Activated CD4-positive, alpha-beta T cell treated with anti-CD3 and anti-CD28 coated beads, Interleukin-2, amount 50 U/mL, for 16 hours (primary cell): ENCODE results near the gene DOC2A.

Source experiments
- DNase-seq: peaks from one replicate; pipeline ENCODE4 v3.0.0-alpha.2; 2020

The DOC2A gene

DNA sequence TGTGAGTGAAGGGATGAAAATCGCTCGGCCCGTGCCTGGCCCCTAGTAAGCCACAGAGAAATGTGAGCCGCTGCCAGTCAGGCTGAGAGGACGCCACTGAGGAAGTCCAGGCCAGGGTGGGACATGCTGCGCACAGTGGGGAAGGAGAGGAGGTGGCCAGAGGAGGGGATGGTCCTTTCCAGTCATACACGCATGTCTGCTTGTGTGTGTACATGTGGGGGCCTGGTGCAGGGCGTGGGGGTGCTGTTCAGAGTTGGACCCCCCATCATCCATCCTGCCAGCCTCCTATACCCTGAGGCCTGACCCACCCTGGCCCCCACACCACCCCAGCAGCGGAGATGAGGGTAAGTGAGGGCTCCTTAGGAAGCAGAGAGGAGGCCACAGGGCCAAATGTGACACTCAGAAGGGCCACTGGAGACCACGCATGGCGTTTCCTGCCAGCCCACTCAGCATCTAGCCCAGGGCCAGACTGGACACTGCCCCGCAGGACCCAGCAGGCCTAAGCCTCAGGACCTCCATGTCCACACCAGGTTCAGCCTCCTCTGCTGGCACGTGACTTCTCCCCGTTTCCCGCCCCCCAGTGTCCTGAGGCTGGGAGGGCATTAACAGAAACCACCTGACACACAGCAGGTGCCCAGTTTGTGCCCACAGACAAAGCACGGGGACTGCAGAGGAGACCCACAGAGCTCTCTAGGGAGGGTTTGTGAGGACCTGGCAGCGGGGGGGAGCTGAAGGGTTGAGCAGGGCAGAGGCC is 7.0 kb downstream of the DOC2A start:
- no peak for DNase-seq

DNA sequence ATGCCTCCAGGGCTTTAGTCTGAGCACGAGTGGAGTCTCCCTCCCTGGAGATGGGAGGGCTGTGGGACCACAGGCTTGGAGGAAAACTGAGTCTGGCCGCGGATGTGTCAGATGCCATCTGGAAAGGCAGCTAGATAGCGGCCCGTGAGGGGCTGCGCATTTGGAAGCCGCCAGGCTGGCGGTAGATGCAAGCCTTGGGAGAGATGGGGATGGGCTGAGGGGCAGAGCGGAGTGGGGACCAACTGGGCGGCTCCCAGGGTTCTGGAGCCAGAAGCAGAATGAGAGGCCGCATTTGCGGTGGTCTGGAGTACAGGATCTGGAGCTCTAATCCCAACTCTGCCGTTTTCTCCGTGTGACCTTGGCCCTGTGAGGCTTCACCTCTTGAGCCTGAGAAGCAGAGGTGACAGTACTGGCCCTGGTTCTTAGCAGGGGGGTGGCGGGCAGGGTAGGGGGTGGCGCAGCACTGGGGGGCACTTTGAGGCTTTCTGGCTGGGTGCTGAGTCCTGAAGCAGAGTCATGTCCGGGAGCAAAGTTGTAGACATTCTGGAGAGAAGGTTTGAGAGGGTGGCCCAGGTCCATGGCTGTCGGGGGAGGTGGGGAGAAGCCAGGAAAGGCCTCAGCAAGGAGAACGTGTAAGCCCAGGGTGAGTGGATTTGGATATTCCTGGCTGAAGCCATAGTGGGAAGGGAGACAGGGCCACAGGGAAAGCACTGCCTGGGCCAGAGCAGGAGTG is 8.0 kb downstream of the DOC2A start:
- DNase-seq = no peak

DNA sequence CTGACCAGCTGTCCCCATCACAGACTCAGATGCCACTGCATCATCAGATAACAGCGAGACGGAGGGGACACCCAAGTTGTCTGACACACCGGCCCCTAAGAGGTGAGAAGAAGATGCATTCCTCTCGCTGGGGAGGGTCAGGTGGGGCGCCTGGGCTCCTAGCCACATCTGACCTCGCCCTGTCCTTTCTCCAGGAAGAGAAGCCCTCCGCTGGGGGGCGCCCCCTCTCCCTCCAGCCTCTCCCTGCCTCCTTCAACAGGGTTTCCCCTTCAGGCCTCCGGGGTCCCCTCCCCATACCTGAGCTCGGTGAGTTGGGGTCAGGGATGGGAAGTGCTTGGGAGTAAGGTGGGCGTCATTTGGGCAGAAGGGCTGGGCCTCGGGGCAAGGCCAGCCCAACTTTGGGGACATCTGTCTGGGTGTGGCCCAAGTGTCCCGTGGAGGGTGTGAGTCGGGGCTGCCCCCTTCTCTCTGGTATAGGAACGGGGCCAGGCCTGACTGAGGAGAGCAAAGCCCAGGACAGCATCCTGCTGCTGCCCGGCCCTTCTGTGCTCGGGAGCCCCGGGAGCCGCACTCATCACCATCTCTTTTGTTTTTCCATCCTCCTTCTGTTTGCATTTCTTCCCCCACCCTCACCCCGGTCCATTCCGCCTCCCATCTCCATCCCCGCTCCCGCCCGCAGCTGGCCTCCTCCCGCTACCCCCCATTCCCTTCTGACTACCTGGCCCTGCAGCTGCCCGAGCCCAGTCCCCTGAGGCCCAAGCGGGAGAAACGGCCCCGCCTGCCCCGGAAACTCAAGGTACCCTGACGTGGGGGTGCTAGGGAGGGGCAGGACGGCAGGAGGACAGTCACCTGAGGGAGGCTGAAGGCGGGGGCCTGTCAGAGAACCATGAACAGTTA is 9.8 kb downstream of the DOC2A start:
- DNase-seq = no peak

DNA sequence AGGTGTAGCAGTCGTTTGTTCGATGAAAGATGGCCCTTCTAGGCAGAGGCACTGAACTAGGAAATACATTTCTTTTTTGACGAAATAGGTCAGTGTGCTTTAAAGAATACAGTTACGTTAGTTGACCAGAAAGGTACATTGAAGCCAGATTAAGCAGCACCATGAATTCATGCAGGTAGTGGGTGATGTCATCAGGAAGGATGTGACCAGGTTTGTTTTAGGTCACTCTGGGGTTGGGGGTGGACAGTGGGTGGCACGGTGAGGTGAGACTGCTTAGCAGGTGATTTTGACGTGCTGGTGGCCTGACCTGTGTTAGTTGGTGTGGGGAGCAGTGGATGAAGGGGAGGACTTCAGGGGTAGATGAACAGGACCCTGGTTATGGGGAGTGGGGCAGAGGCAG is 11.2 kb downstream of the DOC2A start:
- DNase-seq = no peak

DNA sequence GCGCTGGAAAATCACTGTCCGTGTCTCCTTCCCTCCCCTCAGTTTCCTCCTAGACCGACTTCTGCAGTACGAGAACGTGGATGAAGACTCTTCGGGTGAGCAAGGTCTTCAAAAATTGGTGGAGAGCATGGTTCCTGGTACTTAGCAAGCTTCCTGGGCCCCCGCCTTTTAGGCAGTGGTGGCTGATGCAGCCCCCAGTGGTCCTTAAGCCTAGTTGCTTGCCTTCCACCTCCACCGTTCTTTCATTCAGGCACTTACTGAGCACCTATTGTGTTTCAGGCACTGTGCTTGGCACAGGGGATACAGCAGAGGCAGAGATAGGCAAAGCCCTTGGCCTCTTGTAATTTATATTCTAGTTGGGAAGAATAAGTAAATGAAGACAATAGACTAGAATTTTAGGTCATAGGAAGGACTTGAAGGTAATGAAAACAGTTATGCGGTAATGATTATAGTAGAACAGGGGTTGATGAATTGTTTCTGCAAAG is 14.0 kb downstream of the DOC2A start:
- DNase-seq = no peak

DNA sequence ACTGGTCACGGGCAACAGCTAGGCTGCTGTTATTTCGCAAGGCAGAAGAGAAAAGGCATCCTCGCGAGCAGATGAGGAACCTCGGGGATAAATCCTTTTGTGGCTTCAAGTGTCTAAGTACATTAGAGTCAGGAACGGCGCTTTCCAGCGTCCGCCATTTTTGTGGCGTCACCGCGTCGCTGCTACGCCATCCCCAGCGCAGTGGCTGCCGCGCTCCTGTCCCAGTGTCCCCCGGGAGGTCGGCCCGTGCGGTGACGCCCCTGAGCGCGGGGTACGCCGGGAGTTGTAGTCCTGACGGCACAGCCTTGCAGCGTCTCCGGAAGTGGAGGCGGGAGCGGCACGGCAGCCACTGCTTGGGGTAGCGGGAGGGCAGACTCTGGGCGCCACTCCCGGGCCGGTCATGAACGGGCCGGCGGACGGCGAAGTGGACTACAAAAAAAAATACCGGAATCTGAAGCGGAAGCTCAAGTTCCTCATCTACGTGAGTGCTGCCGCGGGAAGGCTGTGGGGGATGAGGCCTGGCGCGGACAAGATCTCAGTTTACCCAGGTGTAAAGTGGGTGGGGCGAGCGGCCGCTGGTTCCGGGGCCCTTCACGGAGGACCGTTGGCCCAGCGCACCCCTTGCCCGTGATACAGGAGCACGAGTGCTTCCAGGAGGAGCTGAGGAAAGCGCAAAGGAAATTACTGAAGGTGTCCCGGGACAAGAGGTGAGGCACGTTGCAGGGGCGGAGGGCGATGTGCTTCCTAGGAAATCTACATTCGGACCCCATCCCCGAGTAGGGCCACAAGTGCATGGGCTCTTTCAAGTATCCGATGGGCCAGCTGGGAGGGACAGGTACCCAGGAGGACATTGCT is 14.7 kb downstream of the DOC2A start, which contains the start of gene INO80E:
INO80E (plus strand) TSS at position 331 of the 855 bp plus-strand sequence; CDS start at position 401, 70 bp downstream.
- DNase-seq = peak; percentile 99

DNA sequence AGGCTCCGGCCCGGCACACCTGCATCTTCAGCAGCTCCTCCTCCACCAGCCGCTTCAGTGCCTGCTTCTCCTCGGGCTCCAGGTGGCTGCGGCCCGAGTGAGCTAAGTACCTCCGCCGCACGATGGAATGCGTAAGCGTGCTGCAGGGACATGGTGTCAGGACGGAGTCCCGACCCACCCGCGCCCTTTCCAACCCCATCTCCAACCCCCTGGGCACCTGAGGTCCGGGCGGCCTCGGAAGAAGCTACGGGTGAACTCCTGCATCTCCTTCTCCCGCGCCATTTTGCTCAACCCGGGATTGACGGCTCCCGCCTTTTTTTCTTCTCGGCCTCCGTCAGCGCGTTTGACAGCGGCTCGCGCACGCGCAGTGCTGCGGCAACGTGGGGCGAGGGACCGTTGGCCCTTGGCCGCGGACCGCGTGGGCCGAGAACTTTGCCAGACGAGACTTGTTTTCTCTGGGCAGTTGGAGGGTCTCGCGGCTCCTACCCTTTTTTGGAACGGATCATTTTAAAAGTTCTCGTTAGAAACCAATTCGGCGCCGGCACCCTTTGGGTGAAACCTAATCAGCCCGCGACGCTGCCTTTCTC is 15.4 kb downstream of the DOC2A start, which contains the start of gene HIRIP3:
HIRIP3 (minus strand) TSS at position 294 of the 587 bp plus-strand sequence; CDS start at position 282, 12 bp downstream.
- peak; percentile 92 for DNase-seq

DNA sequence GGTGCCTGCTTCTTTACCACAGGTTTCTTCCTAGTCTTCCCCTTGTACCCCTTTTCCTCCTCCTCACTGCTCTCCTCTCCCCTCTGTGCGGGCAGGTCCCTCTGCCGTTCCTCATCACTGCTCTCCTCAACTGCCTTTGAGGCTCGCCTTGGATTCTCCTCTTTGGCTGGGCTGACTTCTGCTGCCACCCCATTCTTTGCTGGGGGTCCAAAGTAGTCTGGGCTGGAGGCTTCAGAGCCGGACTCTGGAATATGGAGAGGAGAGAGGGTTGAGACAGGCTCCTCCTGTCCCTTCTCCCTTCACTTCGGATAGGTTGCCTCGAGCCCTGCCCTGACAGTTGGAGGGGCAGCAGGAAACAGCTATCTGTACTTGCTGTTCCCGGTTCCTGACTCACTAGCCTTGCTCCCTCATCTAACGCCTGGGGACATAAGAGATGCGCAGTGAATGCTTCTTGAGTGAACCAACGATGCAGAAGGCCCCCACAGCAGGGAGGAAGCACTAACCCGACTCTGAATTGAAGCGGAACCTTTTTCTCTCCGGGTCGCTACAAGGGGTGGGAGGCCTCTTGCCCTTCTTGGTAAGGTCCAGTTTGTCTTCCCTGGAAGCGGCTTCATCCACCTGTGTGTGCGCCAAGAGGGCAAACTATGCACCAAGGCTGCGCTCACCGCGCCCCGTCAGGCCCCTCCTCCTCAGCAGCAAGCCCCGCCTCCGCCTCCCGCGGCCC is 16.1 kb downstream of the DOC2A start:
- peak; percentile 81 for DNase-seq

DNA sequence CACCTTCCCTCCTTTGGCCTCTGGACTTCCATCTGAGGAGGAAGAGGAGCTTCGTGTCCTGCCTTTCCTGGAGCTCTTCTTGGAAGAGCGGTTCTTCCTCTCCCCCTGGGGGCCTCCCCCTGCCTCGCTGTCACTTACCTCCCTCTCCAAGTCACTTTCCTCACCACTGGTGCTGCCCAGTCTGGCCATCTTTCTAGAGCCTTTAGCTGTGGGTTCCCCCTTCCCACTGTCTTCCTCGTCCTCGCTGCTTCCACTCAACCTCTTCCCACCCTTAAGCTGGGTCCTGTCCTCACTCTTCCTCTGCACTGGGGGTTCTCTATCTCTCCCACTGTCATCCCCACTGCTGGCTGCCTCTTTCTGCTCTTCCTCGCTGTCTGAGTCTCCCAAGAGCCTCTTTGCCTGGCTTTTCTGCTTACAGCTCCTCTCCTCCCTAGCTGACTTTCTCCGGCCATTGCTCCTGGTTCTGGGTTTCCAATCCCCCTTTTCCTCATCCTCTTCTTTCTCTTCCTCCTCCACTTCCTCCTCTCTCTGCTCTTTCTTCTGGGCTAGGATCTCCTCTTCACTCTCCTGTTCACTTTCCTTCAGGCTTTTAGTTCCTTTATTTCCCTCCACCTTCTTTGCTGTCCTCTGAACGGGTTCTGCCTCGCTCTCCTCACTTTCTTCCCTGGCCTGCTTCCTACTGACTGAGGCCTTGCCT is 16.8 kb downstream of the DOC2A start:
- DNase-seq = no peak

DNA sequence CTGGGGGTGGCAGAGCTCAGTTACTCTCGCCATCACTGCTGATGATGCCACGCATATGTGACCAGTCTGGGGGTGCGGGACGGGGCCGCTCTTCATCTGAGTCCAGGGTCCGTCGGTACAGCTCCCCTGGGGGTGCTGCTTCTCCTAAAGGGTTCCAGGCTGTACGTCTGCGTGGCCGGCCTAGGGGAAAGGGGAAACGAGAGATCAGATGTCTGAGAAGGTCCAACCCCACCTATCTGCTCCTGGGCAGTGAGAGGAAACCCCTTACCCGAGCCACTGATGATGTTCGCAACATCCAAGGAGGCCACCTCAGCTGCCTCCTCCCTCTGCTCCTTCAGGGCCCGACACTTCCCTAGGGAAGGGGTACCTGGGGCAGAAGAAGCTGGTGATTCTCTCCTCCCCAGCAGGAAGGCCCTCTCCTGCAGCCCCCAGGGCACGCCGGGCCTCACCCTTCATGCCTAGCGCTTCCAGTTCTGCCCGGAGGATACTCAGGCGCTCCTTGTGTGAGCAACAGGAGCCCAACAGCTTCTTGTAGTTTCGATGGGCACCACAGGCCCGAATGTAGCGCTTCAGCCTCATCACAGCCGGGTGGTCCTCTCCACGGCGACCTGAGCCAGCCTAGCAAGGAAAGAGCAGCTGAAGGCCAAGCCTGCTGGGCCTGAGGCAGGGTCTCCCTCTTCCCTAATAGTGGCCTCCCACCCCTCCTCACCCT is 17.5 kb downstream of the DOC2A start:
- no peak for DNase-seq

DNA sequence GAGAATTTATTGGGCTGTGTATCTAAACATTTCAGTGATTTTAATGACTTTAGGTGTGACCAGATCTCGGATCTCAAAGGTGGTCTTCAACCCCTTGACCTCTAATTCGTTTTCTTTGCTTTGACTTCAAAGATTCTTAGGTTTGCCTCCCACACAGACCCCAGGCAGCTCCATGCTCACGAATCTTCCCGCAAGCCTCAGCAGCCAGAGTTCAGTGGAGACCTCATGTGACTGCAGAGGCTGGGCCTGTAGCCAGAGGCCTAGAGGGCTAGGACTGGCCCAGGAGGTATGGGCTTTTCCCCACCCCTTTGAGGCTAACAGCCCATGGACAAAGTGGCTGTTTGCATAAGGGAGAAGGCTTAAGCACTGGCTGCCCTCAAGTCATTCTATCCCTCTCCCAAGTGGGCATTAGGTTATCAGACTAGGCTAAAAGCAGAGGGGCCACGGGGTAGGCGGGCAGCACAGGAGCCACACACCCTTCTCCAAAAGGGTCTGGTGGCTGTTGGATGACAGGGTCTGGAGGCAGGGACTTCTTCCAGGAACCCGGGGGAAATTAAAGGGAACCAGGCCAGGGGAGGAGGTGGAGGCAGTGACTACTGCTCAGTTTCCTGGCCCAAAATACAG is 18.4 kb downstream of the DOC2A start:
- no peak for DNase-seq

DNA sequence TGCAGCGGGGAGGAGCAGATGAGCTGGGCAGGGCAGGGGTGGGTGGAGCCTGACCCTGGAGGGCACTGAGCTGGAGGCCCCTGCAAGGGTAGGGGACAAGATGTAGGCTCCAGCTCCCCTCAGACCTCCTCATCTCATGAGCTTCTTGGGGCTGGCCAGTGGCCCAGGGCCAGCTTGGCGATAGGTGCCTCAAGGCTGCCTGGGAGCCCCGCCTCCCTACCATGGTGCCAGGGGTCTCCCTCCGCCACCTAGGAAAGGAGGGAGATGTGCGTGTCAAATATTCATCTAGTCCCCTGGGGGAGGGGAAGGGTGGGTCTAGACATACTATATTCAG is 19.3 kb downstream of the DOC2A start:
- DNase-seq = no peak

DNA sequence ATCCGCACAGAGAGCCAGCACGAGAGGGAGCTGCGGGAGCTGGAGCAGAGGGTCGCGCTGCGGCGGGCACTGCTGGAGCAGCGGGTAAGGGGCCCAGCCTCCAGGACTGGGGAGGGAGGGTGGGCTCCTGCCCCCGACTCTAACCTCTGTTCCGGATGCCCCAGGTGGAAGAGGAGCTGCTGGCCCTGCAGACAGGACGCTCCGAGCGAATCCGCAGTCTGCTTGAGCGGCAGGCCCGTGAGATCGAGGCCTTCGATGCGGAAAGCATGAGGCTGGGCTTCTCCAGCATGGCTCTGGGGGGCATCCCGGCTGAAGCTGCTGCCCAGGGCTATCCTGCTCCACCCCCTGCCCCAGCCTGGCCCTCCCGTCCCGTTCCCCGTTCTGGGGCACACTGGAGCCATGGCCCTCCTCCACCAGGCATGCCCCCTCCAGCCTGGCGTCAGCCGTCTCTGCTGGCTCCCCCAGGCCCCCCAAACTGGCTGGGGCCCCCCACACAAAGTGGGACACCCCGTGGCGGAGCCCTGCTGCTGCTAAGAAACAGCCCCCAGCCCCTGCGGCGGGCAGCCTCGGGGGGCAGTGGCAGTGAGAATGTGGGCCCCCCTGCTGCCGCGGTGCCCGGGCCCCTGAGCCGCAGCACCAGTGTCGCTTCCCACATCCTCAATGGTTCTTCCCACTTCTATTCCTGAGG is 19.8 kb downstream of the DOC2A start:
- no peak for DNase-seq

DNA sequence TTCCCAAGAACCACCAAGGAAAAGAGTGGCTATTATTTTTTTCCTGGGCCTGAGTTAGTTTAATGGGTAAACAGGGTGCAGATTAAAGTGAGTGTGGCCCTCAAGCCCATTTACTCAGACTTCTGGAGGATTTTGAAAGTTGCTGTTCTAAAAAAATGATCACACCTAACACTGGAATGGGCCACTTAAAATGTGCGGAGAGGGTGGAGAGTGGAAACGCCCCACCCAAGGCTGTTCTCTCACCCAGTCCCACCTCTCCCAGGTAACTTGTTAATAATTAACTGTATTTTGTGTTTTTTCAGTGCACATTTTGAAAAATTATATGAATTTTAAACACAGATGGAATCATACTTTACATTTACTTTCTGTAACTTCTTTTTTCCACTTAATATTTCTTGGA is 20.8 kb downstream of the DOC2A start:
- no peak for DNase-seq

DNA sequence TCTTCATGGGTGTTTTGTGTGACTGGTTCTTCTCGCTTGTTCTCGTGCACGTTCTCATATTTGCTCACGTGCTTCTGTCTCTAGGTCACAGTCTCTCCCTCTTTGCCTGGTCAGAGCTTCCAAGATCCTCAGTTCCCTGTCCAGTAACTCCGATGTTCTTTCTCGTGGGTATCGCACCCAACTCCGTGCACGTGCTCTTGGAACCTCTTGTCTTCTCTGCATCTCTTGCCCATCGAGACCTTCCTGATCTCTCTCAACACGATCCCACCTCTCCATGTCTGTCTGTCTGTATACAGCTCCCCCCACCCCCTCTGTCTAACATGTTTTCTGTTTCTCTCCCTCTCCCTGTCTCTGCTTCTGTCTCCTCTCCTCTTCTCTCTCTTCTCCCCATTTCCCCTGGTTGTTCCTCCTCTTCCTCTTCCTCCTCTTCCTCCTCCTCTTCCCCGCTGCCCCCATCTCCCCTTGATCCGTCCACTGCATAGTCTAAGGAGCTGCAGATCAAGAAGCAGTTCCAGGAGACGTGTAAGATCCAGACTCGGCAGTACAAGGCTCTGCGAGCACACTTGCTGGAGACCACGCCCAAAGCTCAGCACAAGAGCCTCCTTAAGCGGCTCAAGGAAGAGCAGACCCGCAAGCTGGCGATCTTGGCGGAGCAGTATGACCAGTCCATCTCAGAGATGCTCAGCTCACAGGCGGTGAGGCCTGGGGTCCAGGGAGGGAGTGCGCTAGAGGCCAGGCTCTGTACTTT is 21.5 kb downstream of the DOC2A start:
- DNase-seq = no peak

DNA sequence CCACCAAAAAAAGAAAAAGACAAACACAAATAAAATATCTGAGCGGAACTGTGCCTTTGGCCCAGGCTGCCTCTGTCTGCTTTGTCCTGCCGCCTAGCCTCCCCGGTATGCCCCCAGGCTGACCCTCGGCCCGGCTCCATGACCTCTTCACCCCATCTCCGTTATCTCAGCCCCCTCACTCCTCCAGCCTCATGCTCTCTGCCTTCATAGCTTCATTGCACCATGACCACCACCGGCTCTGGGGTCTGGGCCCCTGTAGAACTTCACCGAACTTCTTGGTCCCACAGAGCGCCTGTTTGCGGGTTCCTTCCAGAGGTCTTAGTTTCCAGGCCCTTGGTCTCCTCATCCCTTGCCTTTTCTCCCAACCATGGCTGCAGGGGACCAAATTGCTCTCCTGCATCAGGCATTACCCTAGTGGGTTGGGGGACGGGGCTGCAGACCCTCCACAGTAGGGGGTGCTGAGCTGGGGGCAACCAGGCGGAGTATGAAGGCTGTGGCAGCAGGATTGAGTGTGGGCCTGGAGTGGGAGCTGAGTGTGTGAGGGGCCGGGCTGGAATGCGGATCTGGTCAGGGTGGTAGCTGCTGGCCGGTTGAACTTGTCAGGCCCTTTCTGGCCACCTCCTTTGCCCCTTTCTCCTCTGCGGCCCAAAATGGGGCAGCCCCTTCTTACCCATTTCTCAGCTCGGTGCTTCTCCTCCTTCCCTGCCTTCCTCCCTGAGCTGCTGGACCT is 22.3 kb downstream of the DOC2A start:
- DNase-seq = no peak
